ENCODE results near the gene EFCAB11. TPM values are rescaled to one million over a fixed set of nuclear protein-coding genes. Genes with fewer than 3 reads are reported as not detected.

EFCAB11 gene
- total RNA-seq, 1 donor from 2014 or later = 7.1 TPM

DNA sequence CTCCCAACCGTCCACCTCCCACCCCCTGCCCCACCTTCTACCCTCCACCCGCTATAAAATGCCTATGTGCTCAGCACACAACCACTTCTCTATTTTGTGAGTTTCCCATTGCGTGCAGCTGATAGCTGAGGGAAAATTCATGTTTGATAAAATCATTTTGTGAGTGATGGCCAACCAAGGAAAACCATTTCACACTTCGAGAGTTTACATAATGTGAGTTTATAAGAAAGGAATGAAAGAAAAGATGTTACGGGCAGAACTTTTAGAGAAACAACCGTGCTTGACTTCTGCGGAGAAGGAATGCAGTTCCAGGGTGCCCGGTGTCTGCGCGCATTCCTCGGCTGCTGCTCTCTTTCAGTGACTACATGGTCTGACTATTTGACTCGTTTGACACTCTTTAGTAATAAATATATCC is 140.9 kb downstream of the EFCAB11 start:
- H3K9me3 Mint-ChIP-seq = no peaks in the 10 kb centered on the region
- peaks cover 33% of the 10 kb centered on the region for H3K27me3 Mint-ChIP-seq (ENCODE audit: low read depth)
- no peak overlapping the region for H3K27ac Mint-ChIP-seq
- no peaks in the 10 kb centered on the region for H3K4me1 Mint-ChIP-seq (ENCODE audit: low read depth)
- intact Hi-C loops (cut with micrococcal nuclease) = no loop called here
- H3K4me3 Mint-ChIP-seq (ENCODE audit: low read depth) = no peak overlapping the region
- no peak for DNase-seq (ENCODE audit: low spot score)
- H3K36me3 Mint-ChIP-seq (ENCODE audit: low read depth) = no peaks in the 10 kb centered on the region

DNA sequence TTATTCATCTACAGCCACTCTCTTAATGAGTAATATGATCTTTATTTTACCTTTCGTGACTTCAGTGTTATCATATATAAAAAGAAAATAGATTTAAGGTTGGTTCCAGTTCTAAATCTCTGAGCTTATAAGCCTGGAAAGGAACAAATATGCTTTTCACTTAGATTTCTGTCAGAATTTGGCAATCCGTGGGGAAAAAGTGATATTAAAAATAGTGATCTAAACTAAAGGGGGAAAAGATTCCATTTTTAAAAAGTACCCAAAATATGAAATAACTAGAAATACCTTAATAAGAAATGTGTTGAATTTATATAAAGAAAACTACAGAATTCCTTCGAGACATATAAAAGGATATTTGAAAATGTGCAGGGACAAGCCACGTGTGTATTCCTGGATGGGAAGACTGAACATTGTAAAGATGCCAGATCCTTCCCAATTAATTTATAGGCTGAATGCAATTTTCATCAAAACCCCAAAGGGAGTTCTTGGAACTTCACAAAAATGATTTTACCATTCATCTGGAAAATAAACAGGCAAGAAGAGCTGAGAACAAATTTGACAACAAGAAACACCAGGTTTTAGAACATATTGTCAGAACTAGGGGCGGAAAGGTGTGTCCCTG is 142.5 kb downstream of the EFCAB11 start:
- peaks cover 28% of the 10 kb centered on the region for H3K27me3 Mint-ChIP-seq (ENCODE audit: low read depth)
- H3K4me1 Mint-ChIP-seq (ENCODE audit: low read depth) = no peaks in the 10 kb centered on the region
- H3K36me3 Mint-ChIP-seq (ENCODE audit: low read depth) = no peaks in the 10 kb centered on the region

DNA sequence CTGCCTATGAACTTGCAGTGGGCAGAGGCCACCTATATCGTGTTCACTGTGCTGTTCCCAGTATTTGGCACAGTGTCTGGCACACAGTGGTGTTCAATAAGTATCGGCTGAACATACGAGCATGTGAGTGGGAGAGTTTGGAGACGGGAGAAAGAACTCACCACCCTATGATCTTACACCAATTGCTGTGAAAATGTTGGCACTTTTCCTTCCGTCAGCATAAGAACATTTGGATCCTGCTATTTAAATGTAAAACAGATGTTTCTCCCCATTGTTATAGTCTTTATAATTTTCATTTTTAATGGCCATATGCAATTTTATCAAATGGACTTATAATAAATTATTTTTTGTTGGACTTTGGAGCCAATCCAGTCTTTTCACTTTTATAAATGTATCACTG is 144.4 kb downstream of the EFCAB11 start:
- intact Hi-C loops (cut with micrococcal nuclease) = no loop called here
- no peaks in the 10 kb centered on the region for H3K9me3 Mint-ChIP-seq
- no peak overlapping the region for H3K27ac Mint-ChIP-seq
- no peaks in the 10 kb centered on the region for H3K4me1 Mint-ChIP-seq (ENCODE audit: low read depth)
- H3K27me3 Mint-ChIP-seq (ENCODE audit: low read depth) = peaks cover 31% of the 10 kb centered on the region
- H3K4me3 Mint-ChIP-seq (ENCODE audit: low read depth) = no peak overlapping the region
- H3K36me3 Mint-ChIP-seq (ENCODE audit: low read depth) = no peaks in the 10 kb centered on the region
- DNase-seq (ENCODE audit: low spot score) = no peak

More for the DNA sequence above, 142.5 kb downstream of the EFCAB11 start:
- intact Hi-C loops (cut with micrococcal nuclease) = no loop called here
- no peak for DNase-seq (ENCODE audit: low spot score)
- Mint-ChIP-seq H3K4me3 (ENCODE audit: low read depth) (no peak overlapping the region), H3K9me3 (no peaks in the 10 kb centered on the region), H3K27ac (no peak overlapping the region)

DNA sequence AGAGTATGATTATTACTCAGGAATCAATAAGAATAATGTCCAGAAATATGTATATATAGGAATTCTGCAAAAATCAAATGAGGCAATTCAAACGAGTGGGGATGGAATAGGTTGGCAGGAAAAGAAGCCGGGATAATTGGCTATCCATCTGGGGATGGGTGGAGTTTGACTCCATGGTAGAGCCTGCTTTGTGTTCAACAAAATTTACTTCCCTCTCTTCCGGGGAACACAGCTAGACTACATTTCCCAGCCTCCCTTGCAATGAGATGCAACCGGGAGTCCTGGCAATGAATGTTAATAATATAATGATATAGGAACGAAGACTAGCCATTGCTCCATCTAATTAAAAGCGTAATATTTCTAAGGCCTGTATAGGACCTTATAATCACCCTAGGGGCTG is 146.6 kb downstream of the EFCAB11 start:
- intact Hi-C loops (cut with micrococcal nuclease) = no loop called here

DNA sequence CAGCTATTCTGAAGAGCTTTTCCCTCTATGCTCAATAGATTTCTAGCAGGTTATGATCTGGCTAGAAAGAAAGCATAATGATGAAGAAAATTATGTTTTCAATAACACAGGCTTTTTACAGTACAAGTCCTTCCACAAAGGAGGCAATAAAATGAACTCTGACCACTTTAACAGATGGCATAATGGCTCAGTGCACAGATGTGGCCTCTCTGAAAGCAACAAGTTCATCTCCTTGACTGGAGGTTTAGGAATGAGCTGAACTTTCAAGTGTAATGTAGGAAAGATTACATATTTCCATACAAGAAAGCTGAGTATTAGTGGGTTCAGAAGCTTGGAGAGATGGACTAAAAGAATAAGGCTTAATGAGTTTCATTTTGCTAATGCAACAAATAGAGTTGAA is 147.4 kb downstream of the EFCAB11 start:
- intact Hi-C loops (cut with micrococcal nuclease) = no loop called here
- no peak overlapping the region for H3K27ac Mint-ChIP-seq
- H3K27me3 Mint-ChIP-seq (ENCODE audit: low read depth) = peaks cover 22% of the 10 kb centered on the region
- no peaks in the 10 kb centered on the region for H3K36me3 Mint-ChIP-seq (ENCODE audit: low read depth)
- no peak for DNase-seq (ENCODE audit: low spot score)
- no peaks in the 10 kb centered on the region for H3K4me1 Mint-ChIP-seq (ENCODE audit: low read depth)
- H3K4me3 Mint-ChIP-seq (ENCODE audit: low read depth) = no peak overlapping the region
- no peaks in the 10 kb centered on the region for H3K9me3 Mint-ChIP-seq

More for the DNA sequence above, 146.6 kb downstream of the EFCAB11 start:
- no peaks in the 10 kb centered on the region for H3K9me3 Mint-ChIP-seq
- DNase-seq (ENCODE audit: low spot score) = no peak
- peaks cover 28% of the 10 kb centered on the region for H3K27me3 Mint-ChIP-seq (ENCODE audit: low read depth)
- H3K4me1 Mint-ChIP-seq (ENCODE audit: low read depth) = no peaks in the 10 kb centered on the region
- no peak overlapping the region for H3K4me3 Mint-ChIP-seq (ENCODE audit: low read depth)
- H3K36me3 Mint-ChIP-seq (ENCODE audit: low read depth) = no peaks in the 10 kb centered on the region
- H3K27ac Mint-ChIP-seq = no peak overlapping the region

DNA sequence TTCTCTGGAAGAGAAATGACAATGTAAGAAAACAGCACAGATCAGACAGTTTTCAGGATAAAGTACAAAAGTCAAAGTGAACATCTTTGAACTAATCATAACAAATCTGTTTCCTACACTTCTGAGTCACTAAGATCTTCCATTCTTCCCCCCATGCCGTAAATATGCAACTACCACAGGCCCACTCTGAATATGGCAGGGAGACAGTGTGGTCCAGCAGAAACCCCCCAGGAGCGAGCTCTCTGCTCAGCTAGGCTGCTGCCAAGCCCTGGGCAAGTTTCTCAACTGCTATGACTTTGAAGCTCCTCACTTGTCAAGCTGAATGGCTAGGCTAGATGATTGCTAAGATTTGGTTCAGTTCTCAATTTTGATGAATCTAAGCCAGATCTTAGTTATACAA is 148.1 kb downstream of the EFCAB11 start:
- no peaks in the 10 kb centered on the region for H3K9me3 Mint-ChIP-seq
- no peaks in the 10 kb centered on the region for H3K4me1 Mint-ChIP-seq (ENCODE audit: low read depth)
- H3K27ac Mint-ChIP-seq = no peak overlapping the region
- H3K4me3 Mint-ChIP-seq (ENCODE audit: low read depth) = no peak overlapping the region
- DNase-seq (ENCODE audit: low spot score) = no peak
- H3K36me3 Mint-ChIP-seq (ENCODE audit: low read depth) = no peaks in the 10 kb centered on the region
- H3K27me3 Mint-ChIP-seq (ENCODE audit: low read depth) = peaks cover 20% of the 10 kb centered on the region
- intact Hi-C loops (cut with micrococcal nuclease) = no loop called here

DNA sequence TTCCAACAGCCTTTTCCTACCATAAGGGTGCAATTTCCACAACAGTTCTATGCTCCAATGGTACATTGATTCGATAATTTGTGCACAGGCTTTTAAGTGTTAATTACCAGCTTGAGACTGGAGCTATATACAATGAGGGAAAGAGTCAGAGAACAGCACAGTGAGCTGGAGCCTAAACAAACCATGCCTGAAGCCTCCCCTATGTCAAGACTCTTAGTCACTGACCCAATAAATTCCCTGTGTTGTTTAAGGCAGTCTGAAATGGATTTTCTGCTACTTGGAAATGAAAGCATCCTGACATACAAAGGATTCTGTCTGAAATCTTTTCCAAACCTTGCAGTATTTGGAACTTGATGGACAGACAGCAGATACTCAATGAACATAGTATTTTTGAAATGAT is 149.0 kb downstream of the EFCAB11 start:
- Mint-ChIP-seq H3K4me1 (ENCODE audit: low read depth) (no peaks in the 10 kb centered on the region), H3K4me3 (ENCODE audit: low read depth) (no peak overlapping the region)

DNA sequence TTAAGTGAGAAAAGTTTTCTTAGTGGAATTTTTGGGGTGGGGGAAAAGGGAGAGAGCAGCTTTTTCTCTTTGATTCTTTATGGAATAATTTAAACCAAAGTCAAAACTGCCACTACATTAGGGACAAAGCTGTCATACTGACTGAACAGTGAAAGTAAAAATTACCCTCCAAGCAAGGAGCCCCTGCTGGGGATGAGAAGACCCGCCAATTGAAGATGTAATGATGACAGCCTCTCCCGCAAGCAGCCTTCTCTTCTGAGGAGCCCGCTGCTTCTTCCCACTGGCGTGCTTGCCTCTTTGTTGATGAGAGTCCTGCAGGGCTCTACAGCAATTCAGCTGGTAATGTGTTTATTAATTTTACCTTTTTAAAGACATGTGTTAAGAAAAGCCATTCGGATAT is 151.0 kb downstream of the EFCAB11 start:
- H3K27ac Mint-ChIP-seq = no peak overlapping the region
- peaks cover 10% of the 10 kb centered on the region for H3K27me3 Mint-ChIP-seq (ENCODE audit: low read depth)
- H3K4me1 Mint-ChIP-seq (ENCODE audit: low read depth) = no peaks in the 10 kb centered on the region
- H3K9me3 Mint-ChIP-seq = no peaks in the 10 kb centered on the region
- no peaks in the 10 kb centered on the region for H3K36me3 Mint-ChIP-seq (ENCODE audit: low read depth)
- intact Hi-C loops (cut with micrococcal nuclease) = no loop called here
- no peak overlapping the region for H3K4me3 Mint-ChIP-seq (ENCODE audit: low read depth)
- no peak for DNase-seq (ENCODE audit: low spot score)

More for the DNA sequence above, 149.0 kb downstream of the EFCAB11 start:
- Mint-ChIP-seq H3K36me3 (ENCODE audit: low read depth) (no peaks in the 10 kb centered on the region), H3K27ac (no peak overlapping the region), H3K27me3 (ENCODE audit: low read depth) (peaks cover 13% of the 10 kb centered on the region), H3K9me3 (no peaks in the 10 kb centered on the region)
- intact Hi-C loops (cut with micrococcal nuclease) = no loop called here
- DNase-seq (ENCODE audit: low spot score) = no peak

DNA sequence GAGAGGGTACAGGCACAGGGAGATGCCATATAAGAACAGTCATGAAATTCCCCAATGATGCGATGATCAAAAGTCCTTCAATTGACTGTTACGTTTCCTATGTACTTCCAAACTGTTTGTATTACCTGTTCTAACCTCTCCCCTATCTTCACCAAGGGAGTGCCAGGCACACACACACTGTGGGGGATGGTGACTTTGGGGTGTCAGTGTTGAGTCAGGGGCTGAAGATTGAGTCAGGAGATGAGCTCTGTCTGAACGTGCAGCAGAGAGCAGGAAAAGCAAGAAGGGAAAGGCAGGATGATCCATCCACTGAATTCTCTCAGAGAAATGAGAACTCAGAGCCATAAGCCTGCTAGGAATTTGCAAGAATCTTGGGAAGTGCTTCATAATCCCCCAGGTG is 153.4 kb downstream of the EFCAB11 start:
- Mint-ChIP-seq H3K9me3 (no peaks in the 10 kb centered on the region), H3K4me1 (ENCODE audit: low read depth) (peaks cover 2% of the 10 kb centered on the region), H3K27me3 (ENCODE audit: low read depth) (peaks cover 10% of the 10 kb centered on the region), H3K36me3 (ENCODE audit: low read depth) (no peaks in the 10 kb centered on the region), H3K27ac (no peak overlapping the region), H3K4me3 (ENCODE audit: low read depth) (no peak overlapping the region)
- DNase-seq (ENCODE audit: low spot score) = no peak
- intact Hi-C loops (cut with micrococcal nuclease) = no loop called here

DNA sequence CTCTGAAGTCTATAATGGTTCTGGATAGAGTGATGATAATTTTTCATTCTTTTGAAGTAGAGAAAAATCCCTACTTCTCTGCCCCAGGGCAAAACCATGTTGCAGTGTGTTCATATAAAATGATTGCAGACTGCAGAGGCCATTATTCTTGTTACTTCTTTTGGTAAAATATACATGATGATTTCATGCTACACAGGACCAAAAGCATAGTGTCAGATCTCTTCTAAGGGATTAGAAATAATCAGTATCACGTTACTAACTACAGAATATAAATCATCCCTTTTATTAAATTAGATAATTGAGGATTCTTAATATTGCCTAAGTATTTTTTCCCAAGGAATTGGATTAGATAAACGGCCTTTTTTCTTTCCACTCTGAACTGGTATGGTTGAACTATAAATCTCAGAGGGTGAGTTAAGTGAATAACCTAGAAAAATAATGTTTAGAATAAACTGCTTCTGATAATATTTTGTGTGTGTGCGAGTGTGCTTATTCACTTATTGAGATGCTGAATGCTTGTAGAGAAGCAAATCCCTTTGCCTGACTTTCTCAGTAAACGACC is 156.2 kb downstream of the EFCAB11 start:
- Mint-ChIP-seq H3K27me3 (ENCODE audit: low read depth) (peaks cover 1% of the 10 kb centered on the region), H3K9me3 (no peaks in the 10 kb centered on the region), H3K27ac (no peak overlapping the region), H3K4me3 (ENCODE audit: low read depth) (no peak overlapping the region), H3K4me1 (ENCODE audit: low read depth) (peaks cover 2% of the 10 kb centered on the region), H3K36me3 (ENCODE audit: low read depth) (no peaks in the 10 kb centered on the region)
- no peak for DNase-seq (ENCODE audit: low spot score)
- intact Hi-C loops (cut with micrococcal nuclease) = no loop called here

DNA sequence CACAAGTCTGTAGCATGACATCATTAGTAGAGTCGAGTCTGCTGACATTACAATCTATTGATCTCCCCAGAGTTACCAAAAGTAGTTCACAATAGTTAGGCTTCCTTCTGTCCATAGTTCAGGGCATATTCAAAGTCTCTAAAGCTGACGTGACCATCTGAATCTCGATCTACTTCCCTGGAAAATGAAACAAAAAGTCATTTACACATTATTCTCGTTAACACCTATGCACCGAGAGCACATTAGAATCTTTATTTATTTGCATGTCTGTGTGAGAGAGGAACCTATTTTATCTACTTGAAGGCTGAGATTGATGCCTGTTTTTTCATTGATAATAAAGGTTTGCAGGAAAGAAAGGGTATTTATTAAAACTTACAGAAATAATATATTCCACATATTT is 157.4 kb downstream of the EFCAB11 start:
- H3K9me3 Mint-ChIP-seq = no peaks in the 10 kb centered on the region
- H3K4me3 Mint-ChIP-seq (ENCODE audit: low read depth) = no peak overlapping the region
- no peaks in the 10 kb centered on the region for H3K27me3 Mint-ChIP-seq (ENCODE audit: low read depth)
- no peak overlapping the region for H3K27ac Mint-ChIP-seq
- H3K36me3 Mint-ChIP-seq (ENCODE audit: low read depth) = no peaks in the 10 kb centered on the region
- intact Hi-C loops (cut with micrococcal nuclease) = no loop called here
- no peak for DNase-seq (ENCODE audit: low spot score)
- H3K4me1 Mint-ChIP-seq (ENCODE audit: low read depth) = peaks cover 2% of the 10 kb centered on the region

DNA sequence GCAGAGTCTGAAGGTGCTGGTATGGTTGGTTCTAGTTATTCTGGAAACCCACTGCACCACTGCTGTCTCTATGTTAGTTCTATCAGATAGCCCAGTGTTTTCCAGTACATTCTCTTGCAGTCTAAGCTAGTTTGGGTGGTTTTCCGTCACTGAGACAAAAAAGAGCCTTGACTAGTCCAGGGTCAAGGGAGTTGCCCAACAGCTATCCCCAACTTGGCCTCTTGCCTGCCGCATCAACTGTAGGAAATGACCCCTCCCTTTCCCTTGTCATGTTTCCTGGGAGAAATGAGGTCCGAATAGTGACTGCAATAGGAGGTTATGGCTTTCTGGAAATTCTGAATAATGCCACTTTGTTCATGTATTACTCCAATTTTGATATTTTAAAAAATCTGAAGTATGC is 160.4 kb downstream of the EFCAB11 start:
- DNase-seq (ENCODE audit: low spot score) = no peak
- no peaks in the 10 kb centered on the region for H3K9me3 Mint-ChIP-seq
- intact Hi-C loops (cut with micrococcal nuclease) = no loop called here
- peaks cover 2% of the 10 kb centered on the region for H3K4me1 Mint-ChIP-seq (ENCODE audit: low read depth)
- H3K27me3 Mint-ChIP-seq (ENCODE audit: low read depth) = peaks cover 8% of the 10 kb centered on the region
- no peaks in the 10 kb centered on the region for H3K36me3 Mint-ChIP-seq (ENCODE audit: low read depth)
- H3K27ac Mint-ChIP-seq = no peak overlapping the region
- no peak overlapping the region for H3K4me3 Mint-ChIP-seq (ENCODE audit: low read depth)

DNA sequence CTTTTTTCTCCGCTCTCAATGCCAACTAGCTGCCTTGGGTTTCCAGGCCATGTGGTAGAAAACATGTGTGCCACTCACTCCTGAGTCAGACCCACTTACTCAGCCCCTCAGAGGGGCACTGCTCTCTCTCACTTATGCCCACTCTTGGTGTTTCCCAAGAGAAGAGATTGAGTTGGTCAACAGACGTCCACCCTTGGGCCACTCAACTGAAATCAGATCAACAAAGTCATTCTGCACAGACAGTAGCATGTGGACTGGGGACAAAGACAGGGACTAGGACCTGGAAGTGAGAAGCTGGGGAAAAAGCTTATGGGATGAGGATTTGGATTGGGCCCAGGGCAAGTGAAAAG is 161.2 kb downstream of the EFCAB11 start:
- peaks cover 2% of the 10 kb centered on the region for H3K4me1 Mint-ChIP-seq (ENCODE audit: low read depth)
- DNase-seq (ENCODE audit: low spot score) = no peak

More for the DNA sequence above, 161.2 kb downstream of the EFCAB11 start:
- Mint-ChIP-seq H3K27ac (no peak overlapping the region), H3K9me3 (no peaks in the 10 kb centered on the region), H3K27me3 (ENCODE audit: low read depth) (peaks cover 8% of the 10 kb centered on the region), H3K36me3 (ENCODE audit: low read depth) (no peaks in the 10 kb centered on the region), H3K4me3 (ENCODE audit: low read depth) (no peak overlapping the region)
- intact Hi-C loops (cut with micrococcal nuclease) = no loop called here
